NCI-H146 (cell line): ENCODE results near the gene IQGAP3.
A peak's percentile ranks its signal among the peaks of the same experiment; 100 is the strongest.

Source experiments
- DNase-seq: peaks from one replicate; lab custom pipeline; 2025; lab: John Stamatoyannopoulos, UW

Gene IQGAP3

GRCh38 chr1:156481527-156481926 is 90.8 kb downstream of the IQGAP3 start:
- no peak for DNase-seq

GRCh38 chr1:156480411-156481192 is 91.8 kb downstream of the IQGAP3 start:
- peak; percentile 9 for DNase-seq

- DNase-seq: no peak
These were observed 92.4 kb downstream of the IQGAP3 start for GRCh38 chr1:156480016-156480370.

- DNase-seq: no peak
These were observed 93.0 kb downstream of the IQGAP3 start for GRCh38 chr1:156479093-156480015.

GRCh38 chr1:156478250-156478627 is 94.1 kb downstream of the IQGAP3 start:
- DNase-seq: no peak

GRCh38 chr1:156477526-156478249 is 94.7 kb downstream of the IQGAP3 start:
- DNase-seq: no peak

- DNase-seq: no peak
These were observed 95.7 kb downstream of the IQGAP3 start for GRCh38 chr1:156476501-156477298.

- DNase-seq: no peak
These were observed 96.5 kb downstream of the IQGAP3 start for GRCh38 chr1:156475568-156476500.
